Parathyroid adenoma (tissue), 2 donors: ENCODE results near the gene BCO2.

ENCODE experiments used
- H2AFZ ChIP-seq: fragments of 300-600 bp; sonication (generic); one replicate; pipeline ENCODE4 v1.7.0; 2017; ENCODE audit warnings: antibody characterized with exemption, mild to moderate bottlenecking
- H3K27ac ChIP-seq: fragments of 300-600 bp; sonication (generic); one replicate; pipeline ENCODE4 v1.7.0; 2017
- H3K27me3 ChIP-seq: fragments of 300-600 bp; sonication (generic); one replicate; pipeline ENCODE4 v1.7.0; 2017; ENCODE audit warnings: low read length; ENCODE audit not compliant: control insufficient read depth, insufficient read depth
- H3K36me3 ChIP-seq: fragments of 300-600 bp; sonication (generic); one replicate; pipeline ENCODE4 v1.7.0; 2017; ENCODE audit warnings: low read length; ENCODE audit not compliant: control insufficient read depth, insufficient read depth
- H3K4me1 ChIP-seq: fragments of 300-600 bp; sonication (generic); one replicate; pipeline ENCODE4 v1.7.0; 2017; ENCODE audit warnings: control low read depth
- H3K4me2 ChIP-seq: fragments of 300-600 bp; sonication (generic); one replicate; pipeline ENCODE4 v1.7.0; 2017; ENCODE audit warnings: low read length
- H3K4me3 ChIP-seq: fragments of 300-600 bp; sonication (generic); one replicate; pipeline ENCODE4 v1.7.0; 2017; ENCODE audit warnings: low read depth, low read length
- H3K79me2 ChIP-seq: fragments of 300-600 bp; sonication (generic); one replicate; pipeline ENCODE4 v1.7.0; 2017; ENCODE audit warnings: control low read depth
- H3K9ac ChIP-seq: fragments of 300-600 bp; sonication (generic); one replicate; pipeline ENCODE4 v1.7.0; 2017; ENCODE audit warnings: mild to moderate bottlenecking
- H3K9me3 ChIP-seq: fragments of 300-600 bp; sonication (generic); one replicate; pipeline ENCODE4 v1.7.0; 2017; ENCODE audit warnings: low read length; ENCODE audit not compliant: control insufficient read depth
- CTCF ChIP-seq: fragments of 300-600 bp; sonication (generic); IDR thresholded peaks from one replicate; pipeline ENCODE4 v1.7.0; 2017; ENCODE audit warnings: antibody characterized with exemption, mild to moderate bottlenecking
- donor health status: primary hyperparathyroidism.

Gene BCO2

GRCh38 chr11:112266410-112266778 lies 91.1 kb downstream of the BCO2 start:
- no peak for TF ChIP-seq CTCF
- H3K27ac ChIP-seq: no peak overlapping the region

GRCh38 chr11:112267188-112267591 lies 91.9 kb downstream of the BCO2 start:
- Histone ChIP-seq H3K4me1 (no peaks in the 10 kb centered on the region), H3K27me3 (no peaks in the 10 kb centered on the region), H3K36me3 (no peaks in the 10 kb centered on the region), H3K9me3 (no peaks in the 10 kb centered on the region), H3K9ac (no peak overlapping the region), H3K4me3 (no peak overlapping the region), H3K79me2 (no peaks in the 10 kb centered on the region), H3K4me2 (no peak overlapping the region), H3K27ac (no peak overlapping the region), H2AFZ (no peak overlapping the region)
- TF ChIP-seq CTCF: no peak

More at GRCh38 chr11:112266410-112266778, 91.1 kb downstream of the BCO2 start:
- Histone ChIP-seq H3K79me2 (no peaks in the 10 kb centered on the region), H2AFZ (no peak overlapping the region), H3K9ac (no peak overlapping the region), H3K36me3 (no peaks in the 10 kb centered on the region), H3K9me3 (no peaks in the 10 kb centered on the region), H3K27me3 (no peaks in the 10 kb centered on the region), H3K4me2 (no peak overlapping the region), H3K4me3 (no peak overlapping the region), H3K4me1 (no peaks in the 10 kb centered on the region)

GRCh38 chr11:112268406-112268805 lies 93.1 kb downstream of the BCO2 start:
- Histone ChIP-seq H3K4me3 (no peak overlapping the region), H3K9ac (no peak overlapping the region), H2AFZ (no peak overlapping the region), H3K9me3 (no peaks in the 10 kb centered on the region), H3K27ac (no peak overlapping the region), H3K4me1 (no peaks in the 10 kb centered on the region), H3K27me3 (no peaks in the 10 kb centered on the region), H3K36me3 (no peaks in the 10 kb centered on the region), H3K79me2 (no peaks in the 10 kb centered on the region), H3K4me2 (no peak overlapping the region)
- no peak for TF ChIP-seq CTCF
